Activated CD8-positive, alpha-beta memory T cell treated with anti-CD3 and anti-CD28 coated beads, Interleukin-2, amount 50 U/mL, for 4 hours (primary cell): ENCODE measurements around the gene PSEN1.

Experiments
- DNase-seq: peaks from one replicate; pipeline ENCODE4 v3.0.0-alpha.2; 2020

PSEN1 gene

DNA sequence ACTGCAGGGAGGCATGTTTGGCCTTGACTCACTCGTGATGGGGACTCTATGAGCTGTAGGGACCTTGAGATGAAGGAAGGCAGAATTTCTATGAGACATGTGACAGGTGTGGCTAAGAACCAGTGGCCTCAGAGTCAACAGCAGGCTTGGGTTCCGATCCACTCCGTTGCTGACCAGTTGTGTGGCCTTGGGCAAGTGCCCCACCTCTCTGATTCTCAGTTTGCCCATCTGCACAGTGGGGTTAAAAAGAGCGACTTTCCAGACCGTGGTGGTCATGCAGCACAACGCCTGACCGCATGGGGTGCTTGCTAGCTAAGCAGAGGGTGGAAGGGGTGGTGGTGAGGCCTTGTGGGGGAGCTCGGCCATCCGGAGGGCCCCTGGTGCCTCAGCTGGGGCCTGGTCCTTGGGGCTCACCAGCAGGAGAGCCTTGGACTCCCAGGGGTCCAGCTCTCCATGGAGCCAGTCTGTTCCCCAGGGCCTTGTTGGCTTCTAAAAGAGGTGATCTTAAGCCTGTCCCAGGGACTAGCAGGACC, 119.5 kb downstream of the PSEN1 start:
- DNase-seq: no peak

DNA sequence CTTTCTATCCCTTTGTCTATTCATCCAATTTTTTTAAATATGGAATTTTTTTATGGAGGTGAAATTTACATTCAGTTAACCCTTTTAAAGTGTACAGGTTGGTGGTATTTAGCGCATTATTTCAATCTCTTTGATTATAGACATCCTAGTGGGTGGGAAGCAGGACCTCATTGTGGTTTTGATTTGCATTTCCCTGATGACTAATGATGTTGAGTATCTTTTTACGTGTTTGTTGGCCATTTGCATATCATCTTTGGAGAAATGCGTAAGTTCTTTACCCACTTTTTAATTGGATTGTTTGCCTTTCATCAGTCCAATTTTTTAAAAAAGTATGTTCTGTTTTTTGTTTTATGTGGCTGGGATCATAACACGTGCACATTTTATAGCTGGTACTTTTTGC, 121.8 kb downstream of the PSEN1 start:
- DNase-seq: no peak

DNA sequence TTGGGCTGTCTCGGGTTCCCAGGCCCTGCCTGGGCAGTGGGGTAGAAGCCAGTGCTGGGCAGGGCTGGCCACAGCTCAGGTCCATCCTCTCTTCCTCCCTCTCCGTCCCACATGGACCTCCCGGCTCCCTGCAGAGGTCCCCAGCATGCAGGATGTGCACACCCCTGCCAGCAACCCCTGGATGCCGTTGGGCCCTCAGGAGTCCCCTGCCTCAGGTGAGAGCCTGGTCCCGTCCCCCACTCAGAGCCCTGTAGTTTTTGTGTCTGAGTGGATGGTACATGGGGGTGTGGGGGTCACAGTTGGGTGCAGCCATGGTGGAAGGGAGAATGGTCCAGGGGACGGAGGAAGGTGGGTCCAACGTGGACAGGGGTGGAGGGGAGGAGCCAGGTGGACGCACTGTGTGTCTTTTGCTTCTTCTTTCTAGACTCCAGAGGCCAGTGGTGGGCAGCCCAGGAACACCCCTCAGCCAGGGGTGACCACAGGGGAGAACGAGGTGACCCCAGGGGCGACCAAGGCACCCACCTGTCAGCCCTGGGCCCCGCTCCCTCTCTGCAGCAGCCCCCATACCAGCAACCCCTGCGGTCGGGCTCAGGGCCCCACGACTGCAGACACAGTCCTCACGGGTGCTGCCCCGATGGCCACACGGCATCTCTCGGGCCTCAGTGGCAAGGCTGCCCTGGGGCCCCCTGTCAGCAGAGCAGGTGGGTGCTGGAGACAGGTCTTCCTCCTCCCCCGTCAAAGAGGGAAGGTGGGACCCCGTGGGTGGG, 122.7 kb downstream of the PSEN1 start:
- DNase-seq: no peak

DNA sequence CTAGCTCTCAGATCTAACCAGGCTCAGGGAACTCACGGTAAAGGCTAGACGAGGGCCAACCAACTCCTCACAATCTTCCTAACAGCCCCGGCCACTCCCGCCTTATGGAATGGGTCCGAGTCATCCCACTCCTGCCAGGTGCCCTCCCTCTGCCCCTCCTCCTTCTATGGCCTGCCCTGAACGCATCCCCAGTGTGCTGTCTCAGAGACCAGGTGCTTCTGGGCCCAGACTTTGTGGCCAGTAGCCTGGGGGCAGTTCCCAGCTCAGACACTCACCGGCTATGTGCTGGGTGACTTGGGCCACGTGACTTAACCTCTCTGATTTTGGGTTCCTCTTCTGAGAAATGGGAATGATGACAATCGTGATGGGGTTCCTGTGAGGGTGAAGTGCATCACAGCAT, 123.5 kb downstream of the PSEN1 start:
- DNase-seq: no peak

DNA sequence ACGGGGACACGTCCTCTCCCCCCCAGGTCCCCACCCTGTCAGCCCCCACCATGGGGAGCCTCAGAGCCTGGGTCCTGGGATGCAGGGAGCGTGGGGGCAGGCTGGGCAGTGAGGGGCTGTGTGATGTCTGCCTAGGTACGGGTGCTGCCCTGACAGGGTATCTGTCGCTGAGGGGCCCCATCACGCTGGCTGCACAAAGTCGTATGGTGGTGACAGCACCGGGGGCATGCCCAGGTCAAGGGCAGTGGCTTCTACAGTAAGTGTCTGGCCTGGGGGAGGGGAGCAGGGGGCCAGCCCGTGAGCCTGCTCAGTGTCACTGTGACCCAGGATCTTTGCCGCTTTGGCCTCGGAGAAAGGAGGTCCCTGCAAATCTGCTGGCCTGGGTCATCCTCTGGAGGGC, 124.3 kb downstream of the PSEN1 start:
- DNase-seq: no peak

DNA sequence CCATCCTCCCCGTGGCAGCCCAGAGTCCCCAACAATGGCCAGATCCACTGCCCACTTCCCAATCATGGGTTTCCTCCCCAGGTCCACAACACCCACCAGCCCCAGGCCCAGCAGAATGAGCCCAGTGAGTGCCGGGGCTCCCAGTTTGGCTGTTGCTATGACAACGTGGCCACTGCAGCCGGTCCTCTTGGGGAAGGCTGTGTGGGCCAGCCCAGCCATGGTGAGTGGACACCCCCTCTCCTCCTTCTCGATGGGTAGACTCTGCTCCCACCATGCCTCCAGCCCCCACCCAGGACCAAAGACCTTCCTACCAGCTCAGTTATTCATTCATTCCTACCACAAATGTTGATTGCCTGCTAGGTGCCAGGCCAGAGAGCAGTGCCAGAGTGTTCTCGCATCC, 124.8 kb downstream of the PSEN1 start:
- DNase-seq: no peak

DNA sequence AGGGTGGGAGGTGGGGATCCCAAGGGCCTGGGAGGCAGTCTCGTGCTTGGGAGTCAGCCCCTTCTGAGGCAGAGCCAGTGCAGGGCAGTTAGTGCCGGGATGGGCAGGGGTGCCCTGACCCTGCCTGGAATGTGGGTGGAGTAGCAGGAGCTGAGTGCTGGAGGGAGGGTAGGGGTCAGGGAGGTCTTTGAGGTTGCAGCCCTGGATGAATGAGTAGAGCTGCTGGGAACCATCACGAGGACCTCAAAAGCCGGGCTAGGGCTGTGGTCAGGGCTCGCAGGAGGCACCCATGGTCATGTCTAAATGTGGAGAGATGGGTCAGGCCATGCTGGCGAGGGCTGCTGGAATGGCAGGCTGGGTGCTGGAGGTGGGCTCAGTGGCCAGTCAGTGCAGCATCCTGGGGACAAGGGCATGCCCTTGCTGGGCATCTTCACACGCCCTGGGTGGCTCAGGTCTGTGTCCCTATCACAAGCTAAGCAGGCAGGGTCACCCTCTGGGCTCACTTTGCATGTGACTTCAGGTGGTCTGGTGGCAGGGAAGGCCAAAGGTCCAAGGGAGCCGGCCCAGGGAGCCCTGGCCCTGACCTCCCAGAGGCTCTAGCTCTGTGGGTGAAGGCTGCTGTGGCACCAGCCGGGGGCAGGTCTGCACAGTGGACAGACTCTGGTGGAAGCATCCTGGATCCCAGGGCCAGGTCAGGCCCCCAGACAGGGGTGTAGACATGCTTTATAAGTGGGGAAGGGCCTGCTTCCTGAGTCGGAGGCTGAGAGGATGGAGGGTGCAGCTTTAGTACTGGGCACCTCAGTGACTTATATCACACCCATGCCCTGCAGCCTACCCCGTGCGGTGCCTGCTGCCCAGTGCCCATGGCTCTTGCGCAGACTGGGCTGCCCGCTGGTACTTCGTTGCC, 125.5 kb downstream of the PSEN1 start:
- no peak for DNase-seq

DNA sequence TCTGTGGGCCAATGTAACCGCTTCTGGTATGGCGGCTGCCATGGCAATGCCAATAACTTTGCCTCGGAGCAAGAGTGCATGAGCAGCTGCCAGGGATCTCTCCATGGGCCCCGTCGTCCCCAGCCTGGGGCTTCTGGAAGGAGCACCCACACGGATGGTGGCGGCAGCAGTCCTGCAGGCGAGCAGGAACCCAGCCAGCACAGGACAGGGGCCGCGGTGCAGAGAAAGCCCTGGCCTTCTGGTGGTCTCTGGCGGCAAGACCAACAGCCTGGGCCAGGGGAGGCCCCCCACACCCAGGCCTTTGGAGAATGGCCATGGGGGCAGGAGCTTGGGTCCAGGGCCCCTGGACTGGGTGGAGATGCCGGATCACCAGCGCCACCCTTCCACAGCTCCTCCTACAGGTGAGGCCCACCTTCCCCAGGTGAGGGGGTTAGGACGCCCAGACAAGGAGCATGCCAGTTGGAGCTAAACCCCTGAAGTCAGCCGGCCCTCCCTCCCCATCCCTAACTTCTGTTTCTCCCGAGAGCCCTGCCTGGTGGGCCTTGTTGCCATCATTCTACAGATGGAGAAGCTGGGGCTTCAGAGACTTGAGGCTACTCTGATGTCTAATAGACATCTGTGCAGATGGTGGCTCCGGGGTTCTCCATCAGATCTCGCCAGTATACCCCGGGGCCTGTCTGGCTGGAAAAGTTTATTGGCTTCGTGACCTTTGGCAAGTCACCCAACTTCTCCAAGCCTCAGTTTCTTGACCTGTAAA, 126.3 kb downstream of the PSEN1 start:
- DNase-seq: no peak

DNA sequence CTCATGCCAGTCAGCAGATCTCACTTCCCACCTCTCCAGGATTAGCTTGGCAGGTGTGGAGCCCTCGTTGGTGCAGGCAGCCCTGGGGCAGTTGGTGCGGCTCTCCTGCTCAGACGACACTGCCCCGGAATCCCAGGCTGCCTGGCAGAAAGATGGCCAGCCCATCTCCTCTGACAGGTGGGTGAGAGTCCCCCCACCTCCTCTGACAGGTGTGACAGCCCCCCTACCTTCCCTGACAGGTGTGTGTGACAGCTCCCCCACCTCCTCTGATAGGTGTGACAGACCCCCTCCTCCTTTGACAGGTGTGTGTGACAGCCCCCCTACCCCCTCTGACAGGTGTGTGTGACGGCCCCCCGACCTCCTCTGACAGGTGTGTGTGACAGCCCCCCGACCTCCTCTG, 127.3 kb downstream of the PSEN1 start:
- DNase-seq: no peak

DNA sequence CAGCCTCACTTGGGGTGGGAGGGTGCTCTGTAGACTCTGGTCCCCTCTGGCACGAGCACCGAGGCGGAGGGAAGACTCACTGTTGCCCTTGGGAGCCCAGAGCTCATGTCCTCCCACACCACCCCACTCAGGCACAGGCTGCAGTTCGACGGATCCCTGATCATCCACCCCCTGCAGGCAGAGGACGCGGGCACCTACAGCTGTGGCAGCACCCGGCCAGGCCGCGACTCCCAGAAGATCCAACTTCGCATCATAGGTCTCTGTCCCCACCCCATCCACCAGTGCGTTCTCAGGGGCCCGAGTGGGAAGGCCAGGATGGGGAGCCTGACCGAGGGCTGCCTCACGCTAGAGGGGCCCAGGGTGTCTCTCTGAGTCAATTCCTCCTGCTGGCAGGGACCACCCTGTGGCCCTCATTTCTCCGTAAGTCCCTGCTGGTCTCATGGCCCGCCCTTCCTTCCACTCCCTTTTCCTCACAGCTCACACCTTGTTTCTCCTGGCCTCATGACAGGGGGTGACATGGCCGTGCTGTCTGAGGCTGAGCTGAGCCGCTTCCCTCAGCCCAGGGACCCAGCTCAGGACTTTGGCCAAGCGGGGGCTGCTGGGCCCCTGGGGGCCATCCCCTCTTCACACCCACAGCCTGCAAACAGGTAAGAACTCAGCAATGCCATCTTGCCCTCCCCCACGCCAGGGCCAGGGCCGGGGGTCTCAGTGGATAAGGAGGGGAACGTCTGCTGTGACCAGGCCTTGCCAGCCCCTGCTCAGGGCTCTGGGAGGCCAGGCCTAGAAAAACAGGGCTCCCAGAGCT, 128.0 kb downstream of the PSEN1 start:
- DNase-seq: no peak

DNA sequence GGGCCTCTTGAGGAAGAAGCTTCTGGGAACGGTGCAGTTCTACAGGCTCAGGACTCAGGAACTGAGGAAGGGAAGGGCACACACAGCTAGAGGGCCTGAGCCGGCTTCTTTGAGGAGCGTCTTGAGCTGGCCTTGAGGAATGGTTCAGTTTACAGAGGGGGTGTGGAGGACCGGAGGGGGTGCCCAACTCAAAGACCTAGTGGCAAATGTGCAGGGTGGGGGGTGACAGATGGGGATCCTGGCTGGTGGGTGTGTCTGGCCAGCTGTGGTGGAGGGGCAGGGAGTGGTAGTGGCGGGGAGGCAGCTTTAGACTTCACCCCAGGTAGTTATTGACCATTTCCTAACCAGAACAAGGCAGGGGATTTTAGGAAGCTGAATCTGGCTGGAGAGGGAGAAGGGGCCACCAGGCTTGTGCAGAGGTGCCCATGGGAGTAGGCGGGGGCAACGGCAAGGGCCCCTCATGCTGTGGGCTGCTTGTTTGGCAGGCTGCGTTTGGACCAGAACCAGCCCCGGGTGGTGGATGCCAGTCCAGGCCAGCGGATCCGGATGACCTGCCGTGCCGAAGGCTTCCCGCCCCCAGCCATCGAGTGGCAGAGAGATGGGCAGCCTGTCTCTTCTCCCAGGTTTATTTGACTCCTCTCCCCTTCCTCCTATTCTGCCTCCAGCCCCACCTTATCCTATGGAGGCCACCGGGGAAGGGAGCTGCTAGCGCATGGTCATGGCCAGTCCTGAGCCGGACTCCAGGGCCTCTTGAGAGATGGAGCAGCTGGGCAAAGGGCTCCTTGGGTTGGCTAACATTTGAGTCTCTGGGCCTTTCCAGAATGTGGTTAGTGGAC, 128.8 kb downstream of the PSEN1 start:
- DNase-seq: no peak

DNA sequence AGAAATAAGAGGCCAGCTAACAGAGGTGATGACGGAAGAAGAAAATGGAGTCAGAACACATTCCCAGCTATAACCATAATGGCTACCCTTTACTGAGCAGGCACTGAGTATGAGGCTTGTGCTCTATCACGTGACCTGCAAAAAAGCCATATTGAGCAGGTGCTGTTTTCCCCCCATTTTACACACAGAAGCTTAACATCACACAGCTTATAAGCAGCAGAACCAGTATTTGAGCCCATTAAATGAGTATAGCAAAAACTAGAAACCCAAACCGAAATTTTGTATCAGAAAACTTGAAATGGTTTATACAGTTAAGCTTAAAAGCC, 129.4 kb downstream of the PSEN1 start:
- no peak for DNase-seq

DNA sequence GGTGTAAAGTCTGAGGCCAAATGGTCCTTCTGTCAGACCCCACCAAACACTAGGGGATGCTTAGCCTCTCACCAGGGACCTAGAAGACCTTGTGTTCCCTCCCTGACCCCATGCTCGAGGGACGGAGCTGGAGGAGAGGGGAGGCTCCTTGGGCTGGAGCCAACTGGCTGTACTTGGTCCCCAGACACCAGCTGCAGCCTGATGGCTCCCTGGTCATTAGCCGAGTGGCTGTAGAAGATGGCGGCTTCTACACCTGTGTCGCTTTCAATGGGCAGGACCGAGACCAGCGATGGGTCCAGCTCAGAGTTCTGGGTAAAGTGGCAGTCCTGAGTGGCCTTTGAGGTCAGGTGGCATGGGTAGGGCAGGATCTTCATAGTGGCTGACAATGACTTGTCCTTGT, 130.0 kb downstream of the PSEN1 start:
- DNase-seq: no peak

DNA sequence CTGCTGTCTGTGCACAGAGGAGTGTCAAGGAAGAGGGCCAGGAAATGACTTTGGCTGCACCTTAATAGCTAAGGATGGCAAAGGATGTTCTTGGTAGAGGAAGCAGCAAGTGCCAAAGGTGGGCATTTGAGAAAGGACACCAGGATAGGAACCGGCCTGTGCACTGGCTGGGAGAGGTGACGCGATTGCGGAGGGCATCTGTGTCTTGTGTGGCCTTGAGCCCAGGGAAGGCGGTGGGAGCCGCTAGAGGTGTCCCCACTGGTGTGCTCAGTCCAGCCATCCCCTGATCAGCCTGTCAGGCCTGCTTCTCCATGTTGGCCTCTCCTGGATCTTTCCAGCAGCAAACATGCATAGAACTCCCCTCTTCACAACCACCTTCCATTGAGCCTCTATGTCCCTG, 131.2 kb downstream of the PSEN1 start:
- DNase-seq: no peak

DNA sequence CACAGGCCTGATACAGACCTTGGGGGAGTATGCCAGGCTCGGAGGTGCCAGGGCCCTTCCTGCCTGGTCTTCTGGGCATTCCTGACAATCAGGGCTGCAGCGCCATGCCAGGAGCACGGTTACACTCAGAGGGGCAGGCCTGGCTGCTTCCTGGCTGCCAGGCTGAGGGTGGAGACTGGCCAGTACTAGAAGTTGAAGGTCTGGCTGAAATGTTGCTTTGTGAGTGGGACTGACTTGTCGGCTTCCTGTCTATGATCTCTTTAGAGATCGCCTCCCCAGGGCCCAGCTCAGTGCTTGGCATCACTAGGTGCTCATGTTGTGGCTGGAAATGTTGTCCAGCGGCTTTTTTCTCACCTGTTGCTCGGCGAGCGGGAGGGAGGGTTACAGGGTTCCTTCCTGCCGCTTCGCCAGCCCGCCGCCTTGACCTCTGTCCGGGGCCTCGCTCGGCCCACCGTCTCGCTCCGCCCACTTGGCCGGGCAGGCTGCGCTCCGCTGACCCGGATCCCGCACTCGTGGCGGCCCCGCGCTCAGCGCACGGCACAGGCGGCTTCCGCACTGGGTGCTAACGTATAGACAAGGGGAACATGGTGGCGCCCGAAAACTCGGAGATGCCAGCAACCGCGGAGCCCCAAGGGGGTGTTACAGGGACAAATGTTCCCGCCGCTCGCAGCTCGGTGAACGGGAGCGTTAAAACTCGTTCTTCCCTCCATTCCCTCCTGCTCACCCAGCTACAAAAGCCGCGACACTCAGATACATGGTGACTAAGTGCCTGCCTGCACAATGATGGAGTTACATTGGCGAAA, 133.6 kb downstream of the PSEN1 start:
- DNase-seq: no peak

DNA sequence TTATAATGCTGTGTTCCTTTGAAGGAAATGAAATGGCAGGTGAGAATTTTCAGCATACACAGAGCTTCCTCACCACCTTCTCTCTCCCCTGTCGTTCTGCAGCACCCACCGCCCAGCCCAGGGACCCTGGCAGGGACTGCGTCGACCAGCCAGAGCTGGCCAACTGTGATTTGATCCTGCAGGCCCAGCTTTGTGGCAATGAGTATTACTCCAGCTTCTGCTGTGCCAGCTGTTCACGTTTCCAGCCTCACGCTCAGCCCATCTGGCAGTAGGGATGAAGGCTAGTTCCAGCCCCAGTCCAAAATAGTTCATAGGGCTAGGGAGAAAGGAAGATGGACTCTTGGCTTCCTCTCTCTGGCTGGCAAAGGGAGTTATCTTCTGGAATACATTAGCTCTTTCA, 136.1 kb downstream of the PSEN1 start:
- no peak for DNase-seq
